T-helper 2 cell treated with Interferon-gamma antibody and Interleukin-4, amounts not matched to agents 5 μg/mL and 100 μg/mL, for 36 hours (primary cell): ENCODE measurements around the gene PLAAT3.
A peak's percentile ranks its signal among the peaks of the same experiment; 100 is the strongest.
"Not testable (repeated sequence)": the region's sequence is repeated elsewhere in the genome, so short reads cannot be mapped to it uniquely, and the experiment has no call there.

ENCODE experiments used
- DNase-seq: peaks from one replicate; pipeline ENCODE4 v3.0.0; 2021; ENCODE audit warnings: low spot score
- H3K27ac Mint-ChIP-seq: one replicate; pipeline ENCODE4 v1.8.0; 2021; ENCODE audit warnings: mild to moderate bottlenecking, mixed read lengths
- H3K27me3 Mint-ChIP-seq: one replicate; pipeline ENCODE4 v1.8.0; 2021; ENCODE audit warnings: low read depth, mixed read lengths
- H3K36me3 Mint-ChIP-seq: one replicate; pipeline ENCODE4 v1.8.0; 2021; ENCODE audit warnings: low read depth, mixed read lengths
- H3K4me1 Mint-ChIP-seq: one replicate; pipeline ENCODE4 v1.8.0; 2021; ENCODE audit warnings: low read depth, mixed read lengths
- H3K4me3 Mint-ChIP-seq: one replicate; pipeline ENCODE4 v1.8.0; 2022; ENCODE audit warnings: mild to moderate bottlenecking, moderate library complexity, mixed read lengths
- H3K9me3 Mint-ChIP-seq: one replicate; pipeline ENCODE4 v1.8.0; 2021; ENCODE audit warnings: mixed read lengths

Gene PLAAT3

GRCh38 chr11:63551091-63551888, 62.9 kb downstream of the PLAAT3 start:
- Mint-ChIP-seq H3K27ac (peak overlapping the region; percentile 23), H3K4me1 (peaks cover 33% of the 10 kb centered on the region), H3K9me3 (no peaks in the 10 kb centered on the region), H3K27me3 (no peaks in the 10 kb centered on the region), H3K36me3 (peaks cover 20% of the 10 kb centered on the region), H3K4me3 (no peak overlapping the region)
- DNase-seq = no peak

- not testable (repeated sequence) for H3K4me3 Mint-ChIP-seq, H3K9me3 Mint-ChIP-seq, H3K27me3 Mint-ChIP-seq, H3K27ac Mint-ChIP-seq, DNase-seq
- Mint-ChIP-seq H3K4me1 (peaks cover 26% of the 10 kb centered on the region), H3K36me3 (peaks cover 30% of the 10 kb centered on the region)
Observed at GRCh38 chr11:63550156-63550700, 64.0 kb downstream of the PLAAT3 start.

GRCh38 chr11:63549411-63549810, 64.8 kb downstream of the PLAAT3 start:
- Mint-ChIP-seq H3K9me3 (no peaks in the 10 kb centered on the region), H3K4me3 (no peak overlapping the region)

GRCh38 chr11:63548178-63548577, 66.1 kb downstream of the PLAAT3 start:
- Mint-ChIP-seq H3K4me1 (peaks cover 13% of the 10 kb centered on the region), H3K4me3 (no peak overlapping the region), H3K27ac (no peak overlapping the region), H3K36me3 (peaks cover 44% of the 10 kb centered on the region), H3K27me3 (no peaks in the 10 kb centered on the region), H3K9me3 (no peaks in the 10 kb centered on the region)
- DNase-seq = no peak

More at GRCh38 chr11:63549411-63549810, 64.8 kb downstream of the PLAAT3 start:
- Mint-ChIP-seq H3K36me3 (peaks cover 37% of the 10 kb centered on the region), H3K27ac (no peak overlapping the region), H3K27me3 (no peaks in the 10 kb centered on the region), H3K4me1 (peaks cover 22% of the 10 kb centered on the region)
- DNase-seq = no peak

GRCh38 chr11:63547061-63547460, 67.2 kb downstream of the PLAAT3 start:
- DNase-seq = no peak
- no peak overlapping the region for H3K4me3 Mint-ChIP-seq
- no peak overlapping the region for H3K27ac Mint-ChIP-seq
- no peaks in the 10 kb centered on the region for H3K9me3 Mint-ChIP-seq
- H3K36me3 Mint-ChIP-seq = peaks cover 48% of the 10 kb centered on the region
- peaks cover 2% of the 10 kb centered on the region for H3K27me3 Mint-ChIP-seq
- H3K4me1 Mint-ChIP-seq = peaks cover 10% of the 10 kb centered on the region

- no peak overlapping the region for H3K27ac Mint-ChIP-seq
Observed at GRCh38 chr11:63543711-63544110, 70.5 kb downstream of the PLAAT3 start.

GRCh38 chr11:63542506-63542905, 71.7 kb downstream of the PLAAT3 start:
- not testable (repeated sequence) for H3K9me3 Mint-ChIP-seq, H3K27ac Mint-ChIP-seq, H3K4me3 Mint-ChIP-seq, H3K27me3 Mint-ChIP-seq, DNase-seq
- Mint-ChIP-seq H3K36me3 (peaks cover 60% of the 10 kb centered on the region), H3K4me1 (peaks cover 18% of the 10 kb centered on the region)

More at GRCh38 chr11:63543711-63544110, 70.5 kb downstream of the PLAAT3 start:
- Mint-ChIP-seq H3K36me3 (peaks cover 61% of the 10 kb centered on the region), H3K9me3 (no peaks in the 10 kb centered on the region), H3K4me1 (peaks cover 8% of the 10 kb centered on the region), H3K27me3 (peaks cover 2% of the 10 kb centered on the region), H3K4me3 (no peak overlapping the region)
- DNase-seq = no peak

GRCh38 chr11:63537293-63538101, 76.7 kb downstream of the PLAAT3 start:
- peaks cover 21% of the 10 kb centered on the region for H3K36me3 Mint-ChIP-seq
- peaks cover 53% of the 10 kb centered on the region for H3K4me1 Mint-ChIP-seq
- no peaks in the 10 kb centered on the region for H3K9me3 Mint-ChIP-seq
- DNase-seq = no peak
- peak overlapping the region; percentile 96 for H3K4me3 Mint-ChIP-seq
- peaks cover 3% of the 10 kb centered on the region for H3K27me3 Mint-ChIP-seq
- peak overlapping the region; percentile 84 for H3K27ac Mint-ChIP-seq

- H3K4me3 Mint-ChIP-seq = peak within 1 kb of the TSS; percentile 96
- H3K27ac Mint-ChIP-seq = peak within 1 kb of the TSS; percentile 84
- DNase-seq = peak; percentile 25
- peaks cover 56% of the 10 kb centered on the region for H3K4me1 Mint-ChIP-seq
- H3K27me3 Mint-ChIP-seq = peaks cover 2% of the 10 kb centered on the region
- peaks cover 17% of the 10 kb centered on the region for H3K36me3 Mint-ChIP-seq
- no peaks in the 10 kb centered on the region for H3K9me3 Mint-ChIP-seq
Observed at GRCh38 chr11:63536669-63537292, 77.5 kb downstream of the PLAAT3 start, which contains the start of gene PLAAT4. PLAAT4 (plus strand) TSS chr11:63536808; CDS start chr11:63536869, 61 bp downstream.

GRCh38 chr11:63535734-63536133, 78.5 kb downstream of the PLAAT3 start:
- no peaks in the 10 kb centered on the region for H3K9me3 Mint-ChIP-seq
- H3K27ac Mint-ChIP-seq = peak overlapping the region; percentile 84
- H3K36me3 Mint-ChIP-seq = peaks cover 13% of the 10 kb centered on the region
- DNase-seq = peak; percentile 61
- peaks cover 2% of the 10 kb centered on the region for H3K27me3 Mint-ChIP-seq
- peak overlapping the region; percentile 96 for H3K4me3 Mint-ChIP-seq
- H3K4me1 Mint-ChIP-seq = peaks cover 63% of the 10 kb centered on the region

- peaks cover 62% of the 10 kb centered on the region for H3K4me1 Mint-ChIP-seq
Observed at GRCh38 chr11:63534895-63535461, 79.3 kb downstream of the PLAAT3 start.

GRCh38 chr11:63534076-63534475, 80.2 kb downstream of the PLAAT3 start:
- Mint-ChIP-seq H3K27ac (peak overlapping the region; percentile 17), H3K36me3 (peaks cover 4% of the 10 kb centered on the region), H3K27me3 (peaks cover 2% of the 10 kb centered on the region), H3K4me3 (peak overlapping the region; percentile 35), H3K9me3 (no peaks in the 10 kb centered on the region), H3K4me1 (peaks cover 68% of the 10 kb centered on the region)
- DNase-seq = no peak

More at GRCh38 chr11:63534895-63535461, 79.3 kb downstream of the PLAAT3 start:
- H3K27ac Mint-ChIP-seq = peak overlapping the region; percentile 84
- peak; percentile 47 for DNase-seq
- no peaks in the 10 kb centered on the region for H3K9me3 Mint-ChIP-seq
- peaks cover 2% of the 10 kb centered on the region for H3K27me3 Mint-ChIP-seq
- peak overlapping the region; percentile 96 for H3K4me3 Mint-ChIP-seq
- H3K36me3 Mint-ChIP-seq = peaks cover 8% of the 10 kb centered on the region

- no peaks in the 10 kb centered on the region for H3K27me3 Mint-ChIP-seq
- no peak overlapping the region for H3K27ac Mint-ChIP-seq
- no peak overlapping the region for H3K4me3 Mint-ChIP-seq
- peaks cover 63% of the 10 kb centered on the region for H3K4me1 Mint-ChIP-seq
- H3K9me3 Mint-ChIP-seq = no peaks in the 10 kb centered on the region
- DNase-seq = no peak
- no peaks in the 10 kb centered on the region for H3K36me3 Mint-ChIP-seq
Observed at GRCh38 chr11:63532799-63533475, 81.3 kb downstream of the PLAAT3 start.
